Measurements from ENCODE around the gene BARX2. TPM values are rescaled to one million over a fixed set of nuclear protein-coding genes. Genes with fewer than 3 reads are reported as not detected.
A peak's percentile ranks its signal among the peaks of the same experiment; 100 is the strongest.

BARX2 gene
- total and polyA plus RNA-seq, 5 donors: not detected

- Histone ChIP-seq H3K27ac (ENCODE audit: low read length) (no peak overlapping the region), H3K4me1 (ENCODE audit: control insufficient read depth, insufficient read depth, low read length) (no peaks in the 10 kb centered on the region), H3K27me3 (ENCODE audit: control insufficient read depth, insufficient read depth) (no peaks in the 10 kb centered on the region), H3K4me3 (ENCODE audit: low read length) (no peak overlapping the region), H3K9me3 (ENCODE audit: control insufficient read depth, low read length) (no peaks in the 10 kb centered on the region)
- 86% methylated on average over 3 of the region's 3 CpGs for WGBS
- no peak for DNase-seq
- ATAC-seq: no peak
- intact Hi-C loops (cut with DNase I): no loop called here
Measured at GRCh38 chr11:129352676-129353075, 23.0 kb upstream of the BARX2 start.

GRCh38 chr11:129354691-129355090, 21.0 kb upstream of the BARX2 start:
- no peak for ATAC-seq
- H3K4me3 ChIP-seq (ENCODE audit: low read length): no peak overlapping the region
- no peak overlapping the region for H3K27ac ChIP-seq (ENCODE audit: low read length)
- H3K27me3 ChIP-seq (ENCODE audit: control insufficient read depth, insufficient read depth): no peaks in the 10 kb centered on the region
- no peaks in the 10 kb centered on the region for H3K9me3 ChIP-seq (ENCODE audit: control insufficient read depth, low read length)
- 42% methylated on average over 4 of the region's 4 CpGs for WGBS
- intact Hi-C loops (cut with DNase I): no loop called here
- DNase-seq: no peak
- no peaks in the 10 kb centered on the region for H3K4me1 ChIP-seq (ENCODE audit: control insufficient read depth, insufficient read depth, low read length)

- no peak for ATAC-seq
- intact Hi-C loops (cut with DNase I): loop anchor here in 1 of 4 donors (10.0 kb wide), 1 partner anchor 385 kb away; no protein-coding TSS in a partner anchor
- 71% methylated on average over 2 of the region's 2 CpGs for WGBS
- no peak overlapping the region for H3K4me3 ChIP-seq (ENCODE audit: low read length)
- no peak for DNase-seq
- H3K9me3 ChIP-seq (ENCODE audit: control insufficient read depth, low read length): no peaks in the 10 kb centered on the region
- no peak overlapping the region for H3K27ac ChIP-seq (ENCODE audit: low read length)
- H3K27me3 ChIP-seq (ENCODE audit: control insufficient read depth, insufficient read depth): no peaks in the 10 kb centered on the region
- H3K4me1 ChIP-seq (ENCODE audit: control insufficient read depth, insufficient read depth, low read length): no peaks in the 10 kb centered on the region
Measured at GRCh38 chr11:129359748-129360147, 15.9 kb upstream of the BARX2 start.

DNA sequence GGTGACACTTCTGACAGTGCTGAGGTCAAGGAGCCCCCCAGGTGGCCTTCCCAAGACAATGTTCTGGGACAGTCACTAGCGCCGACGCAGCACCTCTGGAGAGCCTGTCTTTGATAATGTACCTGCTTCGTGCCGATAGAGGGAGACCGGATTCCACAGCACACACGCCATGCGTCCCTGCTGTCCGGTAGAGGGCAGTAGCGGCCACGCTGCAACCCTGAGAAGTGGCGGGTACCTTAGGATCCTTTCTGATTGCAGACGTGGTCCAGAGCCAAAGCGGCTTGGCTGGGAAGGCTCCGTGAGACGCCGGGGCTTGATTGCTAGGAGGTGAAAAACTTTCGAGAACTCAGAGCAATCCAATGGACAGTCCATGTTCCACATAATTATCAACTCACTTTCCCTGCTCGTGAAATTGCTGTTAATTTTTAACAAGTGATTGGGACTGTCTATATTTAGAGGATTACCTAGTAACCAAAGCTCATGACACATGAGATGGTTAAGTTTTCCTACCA, 11.4 kb upstream of the BARX2 start:
- DNase-seq (peak; percentile 84 to 87 (median 86)), ATAC-seq (peak; percentile 96)
- no peaks in the 10 kb centered on the region for H3K9me3 ChIP-seq (ENCODE audit: control insufficient read depth, low read length)
- no peak overlapping the region for H3K4me3 ChIP-seq (ENCODE audit: low read length)
- H3K4me1 ChIP-seq (ENCODE audit: control insufficient read depth, insufficient read depth, low read length): no peaks in the 10 kb centered on the region
- intact Hi-C loops (cut with DNase I): loop anchor here in 1 of 4 donors (10.0 kb wide), 1 partner anchor 381 kb away; no protein-coding TSS in a partner anchor
- no peak overlapping the region for H3K27ac ChIP-seq (ENCODE audit: low read length)
- WGBS: 1% methylated on average over 19 of the region's 19 CpGs
- no peaks in the 10 kb centered on the region for H3K27me3 ChIP-seq (ENCODE audit: control insufficient read depth, insufficient read depth)

GRCh38 chr11:129365816-129366215, 9.8 kb upstream of the BARX2 start:
- no peaks in the 10 kb centered on the region for H3K9me3 ChIP-seq (ENCODE audit: control insufficient read depth, low read length)
- ATAC-seq: no peak
- H3K4me3 ChIP-seq (ENCODE audit: low read length): no peak overlapping the region
- H3K4me1 ChIP-seq (ENCODE audit: control insufficient read depth, insufficient read depth, low read length): no peaks in the 10 kb centered on the region
- no peak for DNase-seq
- peaks cover 5% of the 10 kb centered on the region for H3K27me3 ChIP-seq (ENCODE audit: control insufficient read depth, insufficient read depth)
- WGBS: 70% methylated on average over 1 of the region's 1 CpG
- no peak overlapping the region for H3K27ac ChIP-seq (ENCODE audit: low read length)
- intact Hi-C loops (cut with DNase I): loop anchor here in 2 of 4 donors (5.0 to 10.0 kb wide), 2 partner anchors 379 to 386 kb away; no protein-coding TSS in a partner anchor

DNA sequence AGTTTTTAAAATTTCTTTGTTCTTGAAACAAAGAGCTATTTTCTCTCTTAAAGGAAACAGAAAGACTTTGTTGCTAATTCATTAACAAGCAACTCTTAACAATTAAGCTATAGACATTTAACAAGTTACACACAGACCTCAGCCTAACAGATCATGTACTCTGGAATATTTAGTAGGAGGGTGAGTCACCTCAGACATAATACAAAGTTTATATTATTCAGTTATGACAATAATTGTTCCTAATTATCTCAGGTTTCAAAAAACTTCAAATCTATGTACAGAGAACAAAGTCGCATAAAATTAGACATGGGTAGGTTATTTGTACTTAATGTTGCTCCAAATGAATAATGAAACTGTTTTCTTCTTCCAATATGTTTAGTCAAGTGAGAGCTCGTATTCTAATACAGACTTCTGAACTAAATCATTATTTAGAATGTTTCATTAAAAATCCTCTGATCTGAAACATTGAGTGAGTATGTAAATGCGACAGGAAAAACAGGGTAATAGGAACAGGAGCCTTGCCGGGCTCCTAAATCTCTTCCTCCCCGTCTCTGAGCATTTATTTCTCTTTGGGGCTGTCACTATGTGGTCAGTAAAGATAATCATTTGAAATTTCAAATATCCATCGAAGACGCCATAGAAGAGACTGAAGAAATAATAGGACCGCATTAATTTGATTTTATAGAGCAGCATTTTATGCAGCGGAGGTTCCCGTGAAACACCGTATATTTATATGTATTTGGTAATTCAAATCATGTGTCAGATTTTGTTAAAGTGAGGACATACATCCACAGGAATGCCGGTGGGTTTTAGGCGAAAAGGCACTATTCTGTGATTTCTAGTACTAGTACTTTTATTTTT, 8.7 kb upstream of the BARX2 start:
- 87% methylated on average over 13 of the region's 13 CpGs for WGBS
- no peak for ATAC-seq
- Histone ChIP-seq H3K9me3 (ENCODE audit: control insufficient read depth, low read length) (no peaks in the 10 kb centered on the region), H3K27me3 (ENCODE audit: control insufficient read depth, insufficient read depth) (peaks cover 5% of the 10 kb centered on the region), H3K4me3 (ENCODE audit: low read length) (no peak overlapping the region), H3K27ac (ENCODE audit: low read length) (no peak overlapping the region), H3K4me1 (ENCODE audit: control insufficient read depth, insufficient read depth, low read length) (no peaks in the 10 kb centered on the region)
- no peak for DNase-seq
- intact Hi-C loops (cut with DNase I): loop anchor here in 2 of 4 donors (5.0 to 10.0 kb wide), 2 partner anchors 378 to 385 kb away; no protein-coding TSS in a partner anchor

- no peak for DNase-seq
- ATAC-seq: no peak
- Histone ChIP-seq H3K4me3 (ENCODE audit: low read length) (no peak overlapping the region), H3K4me1 (ENCODE audit: control insufficient read depth, insufficient read depth, low read length) (no peaks in the 10 kb centered on the region), H3K9me3 (ENCODE audit: control insufficient read depth, low read length) (no peaks in the 10 kb centered on the region), H3K27ac (ENCODE audit: low read length) (no peak overlapping the region), H3K27me3 (ENCODE audit: control insufficient read depth, insufficient read depth) (peaks cover 5% of the 10 kb centered on the region)
- intact Hi-C loops (cut with DNase I): loop anchor here in 2 of 4 donors (5.0 to 10.0 kb wide), 2 partner anchors 376 to 383 kb away; no protein-coding TSS in a partner anchor
- WGBS: 35% methylated on average over 4 of the region's 4 CpGs
Measured at GRCh38 chr11:129368889-129369672, 6.6 kb upstream of the BARX2 start.

GRCh38 chr11:129370715-129371114, 4.9 kb upstream of the BARX2 start:
- H3K27me3 ChIP-seq (ENCODE audit: control insufficient read depth, insufficient read depth): peaks cover 5% of the 10 kb centered on the region
- intact Hi-C loops (cut with DNase I): loop anchor here in 1 of 4 donors (5.0 kb wide), 1 partner anchor 377 kb away; no protein-coding TSS in a partner anchor
- no peak overlapping the region for H3K4me3 ChIP-seq (ENCODE audit: low read length)
- 73% methylated on average over 3 of the region's 3 CpGs for WGBS
- no peaks in the 10 kb centered on the region for H3K4me1 ChIP-seq (ENCODE audit: control insufficient read depth, insufficient read depth, low read length)
- no peaks in the 10 kb centered on the region for H3K9me3 ChIP-seq (ENCODE audit: control insufficient read depth, low read length)
- H3K27ac ChIP-seq (ENCODE audit: low read length): no peak overlapping the region
- DNase-seq (no peak), ATAC-seq (no peak)

- Histone ChIP-seq H3K27me3 (ENCODE audit: control insufficient read depth, insufficient read depth) (peaks cover 5% of the 10 kb centered on the region), H3K9me3 (ENCODE audit: control insufficient read depth, low read length) (no peaks in the 10 kb centered on the region), H3K27ac (ENCODE audit: low read length) (no peak overlapping the region), H3K4me3 (ENCODE audit: low read length) (peak overlapping the region; percentile 31), H3K4me1 (ENCODE audit: control insufficient read depth, insufficient read depth, low read length) (peaks cover 2% of the 10 kb centered on the region)
- DNase-seq (no peak), ATAC-seq (no peak)
- intact Hi-C loops (cut with DNase I): loop anchor here in 1 of 4 donors (5.0 kb wide), 1 partner anchor 374 kb away; no protein-coding TSS in a partner anchor
- 3% methylated on average over 77 of the region's 77 CpGs for WGBS
Measured at GRCh38 chr11:129372609-129373488, 2.8 kb upstream of the BARX2 start.

- Histone ChIP-seq H3K4me1 (ENCODE audit: control insufficient read depth, insufficient read depth, low read length) (peaks cover 2% of the 10 kb centered on the region), H3K27me3 (ENCODE audit: control insufficient read depth, insufficient read depth) (peaks cover 5% of the 10 kb centered on the region), H3K9me3 (ENCODE audit: control insufficient read depth, low read length) (no peaks in the 10 kb centered on the region), H3K27ac (ENCODE audit: low read length) (no peak overlapping the region), H3K4me3 (ENCODE audit: low read length) (peak overlapping the region; percentile 31)
- no peak for DNase-seq
- 4% methylated on average over 24 of the region's 24 CpGs for WGBS
- intact Hi-C loops (cut with DNase I): loop anchor here in 1 of 4 donors (5.0 kb wide), 1 partner anchor 374 kb away; no protein-coding TSS in a partner anchor
- ATAC-seq: no peak
Measured at GRCh38 chr11:129373489-129373953, 2.1 kb upstream of the BARX2 start.
